HG03159 (cell line): Measurements from ENCODE around the gene AGAP1.

Source experiments
- ATAC-seq: cut with Tn5 transposase; IDR thresholded peaks from one replicate; pipeline ENCODE4 v1.9.1; 2021; ENCODE audit warnings: mild to moderate bottlenecking, moderate library complexity; ENCODE audit not compliant: unreplicated experiment

AGAP1 gene

DNA sequence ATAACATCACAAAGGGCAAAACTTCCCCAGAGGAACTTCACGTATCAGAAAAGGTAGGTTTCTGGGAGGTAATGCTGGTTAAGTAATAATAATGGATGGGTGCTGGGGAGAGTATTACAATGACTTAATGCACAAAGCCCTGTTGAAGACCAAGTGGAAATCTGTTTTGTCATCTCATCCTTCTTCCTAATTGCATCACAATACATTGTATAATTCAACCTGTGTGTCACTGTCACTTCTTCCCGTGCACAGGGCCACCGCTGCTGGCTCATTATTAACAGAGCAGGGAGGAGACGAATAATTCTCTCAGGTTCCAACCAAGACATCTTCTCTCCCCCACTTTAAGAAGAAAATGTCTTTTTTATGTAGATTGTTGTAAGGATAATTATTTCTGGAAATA is 290.9 kb downstream of the AGAP1 start:
- ATAC-seq = no peak

DNA sequence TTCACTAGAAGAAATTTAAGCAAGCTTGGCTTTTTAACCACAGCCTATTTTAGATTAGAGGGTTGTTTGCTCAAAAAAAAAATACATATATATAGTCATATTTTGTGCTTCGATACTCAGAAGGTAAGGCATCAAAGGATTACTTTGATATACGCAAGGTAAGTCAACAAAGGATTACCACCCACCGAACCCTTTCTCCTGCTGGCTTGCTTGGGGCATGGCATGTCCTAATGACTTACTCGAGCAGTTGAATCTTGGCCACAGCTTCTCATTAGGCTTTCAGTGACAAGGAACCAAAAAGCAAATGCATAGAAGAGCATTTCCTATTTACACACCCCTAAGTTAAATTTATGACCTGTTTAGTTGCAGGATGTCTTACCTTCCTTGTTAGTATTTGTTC is 295.7 kb downstream of the AGAP1 start:
- no peak for ATAC-seq

DNA sequence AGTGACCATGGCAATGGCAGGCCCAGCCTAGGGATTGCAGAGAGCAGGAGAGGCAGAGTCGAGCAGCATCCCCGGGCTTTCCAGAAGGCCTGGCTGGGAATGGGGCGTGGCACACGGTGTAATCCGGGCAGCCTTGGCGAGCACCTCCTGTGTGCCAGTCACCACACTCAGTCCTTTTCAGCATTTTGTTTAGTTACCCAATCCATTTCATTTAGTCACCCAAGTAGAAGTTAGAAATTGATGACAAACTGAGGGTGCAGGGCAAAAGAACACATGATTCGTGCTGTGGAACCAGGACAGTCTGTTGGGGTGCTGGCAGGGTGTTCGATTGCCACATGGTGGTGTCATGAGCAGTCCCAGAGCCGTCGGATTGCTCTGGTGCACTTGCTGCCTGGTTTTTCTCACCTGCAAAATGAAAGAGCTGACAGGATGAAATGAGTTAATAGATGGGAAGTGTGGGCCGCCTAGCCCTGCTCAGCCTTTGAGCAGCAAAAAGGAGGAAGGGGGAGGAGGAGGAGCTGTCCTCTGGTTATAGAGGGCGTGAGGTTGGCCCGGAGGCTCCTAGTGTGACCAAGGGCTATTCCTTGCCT is 299.4 kb downstream of the AGAP1 start:
- ATAC-seq = no peak

DNA sequence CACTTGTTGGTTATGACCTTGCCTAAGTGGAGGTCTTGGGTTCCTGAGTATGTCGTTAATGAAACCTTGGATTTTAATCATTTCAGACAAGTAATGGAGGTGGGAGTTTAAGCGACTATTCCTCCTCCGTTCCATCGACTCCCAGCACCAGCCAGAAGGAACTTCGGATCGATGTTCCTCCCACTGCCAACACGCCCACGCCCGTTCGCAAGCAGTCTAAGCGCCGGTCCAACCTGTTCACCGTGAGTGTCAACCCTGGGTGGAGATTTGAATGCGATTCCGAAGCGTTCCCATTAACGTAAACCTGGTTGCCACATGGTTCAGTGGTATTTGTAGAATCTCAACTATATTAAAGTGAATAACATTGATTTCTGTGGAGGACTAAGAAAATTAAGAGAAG is 305.4 kb downstream of the AGAP1 start:
- no peak for ATAC-seq

DNA sequence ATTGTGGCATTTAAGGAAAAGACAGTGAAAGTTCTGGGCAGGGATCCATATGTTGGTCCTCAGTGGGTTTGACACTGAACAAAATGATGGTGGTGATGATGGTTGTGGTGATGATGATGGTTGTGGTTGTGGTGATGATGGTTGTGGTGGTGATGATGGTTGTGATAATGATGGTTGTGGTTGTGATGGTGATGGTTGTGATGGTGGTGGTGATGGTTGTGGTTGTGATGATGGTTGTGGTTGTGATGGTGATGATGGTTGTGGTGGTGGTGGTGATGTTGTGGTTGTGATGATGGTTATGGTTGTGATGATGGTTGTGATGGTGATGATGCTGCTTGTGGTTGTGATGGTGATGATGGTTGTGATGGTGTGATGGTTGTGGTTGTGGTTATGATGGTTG is 308.7 kb downstream of the AGAP1 start:
- no peak for ATAC-seq

DNA sequence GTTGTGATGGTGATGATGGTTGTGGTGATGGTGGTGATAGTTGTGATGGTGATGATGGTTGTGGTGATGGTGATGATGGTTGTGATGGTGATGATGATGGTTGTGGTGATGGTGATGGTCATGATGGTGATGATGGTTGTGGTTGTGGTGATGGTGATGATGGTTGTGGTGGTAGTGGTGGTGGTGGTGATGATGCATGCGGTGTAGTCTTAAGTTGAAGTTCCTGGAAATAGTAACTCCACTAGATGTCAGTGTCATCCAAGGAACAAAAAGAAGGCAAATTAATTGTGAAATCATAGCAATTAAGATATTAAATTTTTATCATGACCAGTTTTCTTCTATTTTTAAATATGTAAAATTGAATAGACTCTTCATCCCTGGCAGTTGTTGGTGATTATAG is 309.2 kb downstream of the AGAP1 start:
- no peak for ATAC-seq

DNA sequence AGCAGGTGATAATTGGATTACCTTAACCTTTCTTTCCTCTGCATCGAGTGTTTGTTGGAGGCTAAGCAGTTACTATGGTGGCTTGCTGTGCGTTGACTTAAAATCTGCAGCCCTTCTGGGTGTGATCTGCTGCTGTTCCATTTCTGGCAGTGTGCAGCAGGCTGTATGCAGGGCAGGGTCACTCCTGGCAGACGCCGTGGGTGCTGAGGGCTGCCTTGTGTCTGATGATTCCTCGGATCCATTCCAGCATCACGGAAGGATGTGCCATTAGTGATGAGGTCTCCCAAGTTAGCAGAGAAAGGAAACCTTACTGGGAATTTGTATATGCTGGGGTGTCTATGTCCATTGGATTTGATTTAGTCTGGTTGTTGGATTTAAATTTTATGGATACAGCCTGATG is 310.8 kb downstream of the AGAP1 start:
- no peak for ATAC-seq

DNA sequence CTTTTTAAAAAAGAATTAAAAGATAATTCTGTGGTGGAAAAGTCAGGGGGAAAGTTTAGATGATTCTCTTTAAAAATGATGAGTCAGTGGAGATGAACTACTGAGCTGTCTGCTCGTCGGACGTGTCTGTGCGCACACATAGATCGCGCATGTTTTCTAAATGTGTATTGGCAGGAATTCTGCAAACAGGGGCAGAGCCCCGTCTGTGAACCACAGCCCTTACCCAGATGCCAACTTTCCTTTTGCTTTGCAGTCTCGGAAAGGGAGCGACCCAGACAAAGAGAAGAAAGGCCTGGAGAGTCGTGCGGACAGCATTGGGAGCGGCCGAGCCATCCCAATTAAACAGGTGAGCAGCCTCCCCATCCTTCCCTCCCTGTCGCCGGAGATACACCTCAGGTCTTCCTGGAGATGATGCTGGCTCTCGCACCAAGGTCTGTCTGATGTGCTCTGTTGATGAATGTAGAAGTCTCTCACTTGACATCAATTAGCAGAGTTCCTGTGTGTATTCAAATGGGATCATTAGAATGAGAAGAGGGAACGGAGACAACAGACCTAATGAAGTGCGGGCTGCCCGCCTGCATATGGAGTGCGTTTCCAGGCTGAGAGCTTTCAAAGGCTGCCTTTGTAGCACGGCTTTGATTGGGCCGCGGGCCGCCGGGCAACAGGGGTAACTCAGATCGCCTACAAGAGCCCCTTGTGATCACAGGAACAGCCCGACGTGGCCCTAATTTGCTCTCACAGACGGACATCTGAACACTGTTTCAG is 313.3 kb downstream of the AGAP1 start:
- ATAC-seq = no peak

DNA sequence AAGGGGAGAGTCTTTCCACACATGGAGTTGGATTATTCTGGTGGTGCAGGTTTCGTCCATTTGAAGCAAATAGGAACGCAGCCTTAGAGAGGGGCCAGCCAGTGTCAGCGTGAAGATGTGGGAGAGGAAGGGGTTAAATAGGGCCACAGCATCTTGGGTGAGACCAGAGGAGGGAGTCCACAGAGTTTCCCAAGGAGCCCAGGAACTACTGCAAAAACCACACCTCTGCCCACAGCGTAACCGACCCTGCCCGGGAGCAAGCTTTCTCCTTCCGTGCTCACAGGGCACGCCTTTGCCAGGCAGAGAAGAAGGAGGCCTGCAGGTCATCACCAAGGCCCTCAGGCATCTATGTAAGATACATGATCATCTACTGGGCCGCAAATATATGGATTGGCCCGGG is 314.5 kb downstream of the AGAP1 start:
- no peak for ATAC-seq

DNA sequence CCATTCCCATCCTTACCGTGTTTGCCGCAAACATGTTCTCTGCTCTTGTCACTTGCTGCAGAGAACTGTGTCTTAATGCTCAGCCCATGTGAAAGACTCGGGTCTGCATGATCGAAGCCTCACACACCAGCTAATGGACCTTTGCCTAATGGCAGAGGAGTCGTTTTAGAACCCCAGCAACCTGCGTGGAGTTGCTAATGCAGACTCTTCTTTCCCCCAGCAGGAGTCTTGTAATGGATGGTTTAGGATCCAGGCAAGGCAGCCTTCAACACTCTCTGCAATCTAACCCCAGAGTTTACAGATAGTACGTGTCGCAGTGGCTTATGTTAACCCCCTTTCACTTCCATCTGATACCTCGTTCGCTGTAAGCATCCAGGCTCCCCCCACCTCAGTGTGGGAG is 316.4 kb downstream of the AGAP1 start:
- no peak for ATAC-seq

DNA sequence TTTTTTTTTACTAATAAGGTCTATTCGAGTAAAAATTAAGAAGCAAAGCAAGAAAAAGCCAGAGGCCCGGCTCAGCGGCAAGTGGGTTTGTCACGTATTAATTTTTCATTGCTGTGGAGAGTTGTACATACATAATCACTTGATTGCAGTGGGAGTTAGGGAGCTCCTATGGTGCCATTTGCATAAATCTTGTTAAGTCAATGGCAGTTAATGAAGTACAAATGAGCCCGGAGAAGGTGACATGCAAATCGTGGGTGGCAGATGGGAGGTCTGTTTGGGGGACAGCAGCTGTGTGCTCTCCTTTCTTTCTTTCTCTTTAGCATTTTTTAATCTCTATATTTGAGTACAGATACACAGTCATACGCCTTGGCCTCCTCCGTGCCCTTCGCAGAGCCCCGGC is 317.0 kb downstream of the AGAP1 start:
- ATAC-seq = no peak

DNA sequence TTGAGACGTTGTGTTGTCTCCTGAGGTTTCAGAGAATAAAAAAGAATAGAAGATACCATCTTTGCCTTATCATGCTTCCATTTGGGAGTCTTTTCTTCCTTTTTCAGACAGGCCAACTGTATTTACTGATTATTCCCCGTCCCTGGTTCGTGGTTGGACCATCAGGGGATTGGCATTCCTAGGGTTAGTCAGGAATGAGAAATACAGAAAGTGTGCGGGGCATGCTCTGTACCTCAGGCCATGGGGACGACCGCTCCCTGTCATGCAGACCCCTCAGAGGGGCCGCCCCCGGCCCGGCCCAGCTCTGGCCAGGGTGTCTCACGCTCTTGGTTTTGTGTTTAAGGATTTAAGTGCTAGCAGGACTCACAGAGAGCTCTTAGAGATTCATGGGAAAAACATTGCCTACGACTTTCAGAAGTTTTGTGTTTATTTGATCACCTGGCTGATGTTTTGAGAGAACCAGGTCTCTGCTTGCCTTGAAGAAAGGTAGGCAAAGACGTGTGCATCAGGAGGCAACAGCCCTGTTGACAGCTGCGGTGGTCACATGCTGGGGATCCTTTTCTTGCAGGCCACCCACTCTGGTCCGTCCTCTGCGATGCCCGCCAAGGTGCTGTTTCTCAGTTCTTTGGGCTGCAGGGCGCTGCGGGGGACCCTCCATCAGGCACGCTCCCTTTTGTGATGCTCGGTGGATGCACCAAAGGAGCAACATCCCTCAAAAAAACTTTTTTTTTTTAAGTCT is 317.8 kb downstream of the AGAP1 start:
- ATAC-seq = no peak

DNA sequence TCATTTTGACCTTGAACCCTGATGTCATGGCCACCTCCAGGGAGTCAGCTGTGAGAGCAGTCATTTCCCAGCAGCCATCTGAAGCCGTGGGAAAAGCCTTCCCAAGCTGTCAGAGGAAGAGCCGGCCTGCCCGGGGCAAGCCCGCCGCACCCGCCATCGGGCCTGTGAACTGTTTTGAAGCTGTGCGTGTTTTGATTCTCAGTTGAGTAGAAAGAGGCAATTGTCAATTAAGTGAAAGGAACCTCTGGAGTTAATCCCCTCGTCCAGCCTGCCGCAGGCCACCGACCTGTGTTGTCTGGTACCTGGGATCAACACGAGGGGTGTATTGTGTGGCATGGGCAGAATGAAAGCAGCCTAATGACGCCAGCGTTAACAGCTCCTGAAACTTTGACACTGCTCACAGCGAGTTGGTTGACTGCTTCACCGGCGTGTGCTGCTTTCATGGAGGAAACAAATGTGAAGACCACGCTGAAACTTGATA is 318.4 kb downstream of the AGAP1 start:
- no peak for ATAC-seq

DNA sequence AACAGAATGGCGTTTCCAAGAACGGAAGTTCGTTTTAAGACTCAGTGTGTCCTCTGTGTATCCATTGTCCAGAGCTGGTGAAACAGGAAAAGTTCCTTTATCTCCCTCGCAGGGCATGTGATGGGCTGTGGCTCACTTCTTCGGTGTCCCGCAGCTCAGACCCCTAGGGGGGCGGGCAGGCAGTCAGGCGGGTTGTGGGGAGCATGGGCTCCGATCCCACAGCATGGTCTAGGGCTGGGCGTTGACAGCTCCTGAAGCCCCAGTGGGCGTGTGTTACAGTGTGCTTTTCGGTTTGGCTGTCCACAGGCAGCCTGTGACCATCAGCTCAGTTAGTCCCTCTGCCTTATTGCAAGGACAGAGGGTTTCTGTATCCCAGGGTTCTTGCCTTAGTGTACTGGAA is 319.6 kb downstream of the AGAP1 start:
- no peak for ATAC-seq

DNA sequence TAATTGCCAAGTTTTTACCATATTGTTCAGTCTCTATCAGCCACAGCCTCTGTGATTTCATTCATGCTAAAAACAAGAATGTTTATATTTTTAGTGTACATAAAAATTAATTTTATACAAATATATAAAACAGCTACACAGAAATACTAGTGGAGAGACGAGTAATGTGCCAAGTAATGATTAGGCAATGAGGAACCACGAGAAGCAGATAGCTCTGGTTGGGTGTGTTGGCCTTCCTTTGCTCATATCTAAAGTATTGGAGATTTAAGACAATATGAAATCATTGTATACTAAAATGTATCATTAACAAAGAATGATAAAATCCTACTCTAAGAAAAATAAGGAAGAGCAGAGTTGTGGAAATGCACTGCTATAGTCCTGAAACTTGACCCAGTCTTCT is 326.7 kb downstream of the AGAP1 start:
- ATAC-seq = no peak

DNA sequence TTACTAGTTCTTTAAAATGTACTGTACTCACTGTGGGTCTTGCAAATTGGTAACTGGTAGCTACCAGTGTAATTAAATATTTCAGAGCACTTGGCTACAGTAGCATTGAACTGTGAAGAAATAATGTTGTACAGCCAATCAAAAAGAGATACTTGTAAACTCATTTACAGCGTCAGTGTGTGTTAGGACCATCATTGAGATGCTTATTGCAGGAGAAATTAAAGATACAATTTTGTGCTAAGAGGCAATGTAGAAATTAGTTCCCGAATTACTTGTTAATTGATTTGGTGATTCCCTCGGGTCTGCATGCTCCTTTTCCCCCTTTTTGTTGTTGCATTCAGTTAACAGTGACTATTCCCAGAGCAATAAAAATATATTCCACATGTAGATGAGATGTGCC is 330.5 kb downstream of the AGAP1 start:
- no peak for ATAC-seq

DNA sequence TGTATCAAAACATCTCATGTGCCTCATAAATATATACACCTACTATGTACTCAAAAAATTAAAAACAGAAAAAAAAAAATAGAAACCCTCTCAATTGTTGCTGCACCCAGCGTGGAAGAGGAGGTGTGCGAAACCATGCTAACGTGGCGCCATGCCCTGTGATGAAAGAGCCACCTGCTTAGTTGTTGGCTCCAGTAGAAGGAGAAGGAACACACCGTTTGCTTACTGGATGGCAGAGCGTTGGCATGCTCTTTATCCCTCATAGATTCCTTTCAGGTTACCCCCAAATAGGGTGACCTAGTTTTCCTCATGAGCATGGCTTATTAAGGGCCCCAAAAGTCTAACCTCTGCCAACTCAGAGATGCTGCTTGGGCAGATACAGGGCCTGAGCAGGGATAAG is 332.1 kb downstream of the AGAP1 start:
- ATAC-seq = no peak

DNA sequence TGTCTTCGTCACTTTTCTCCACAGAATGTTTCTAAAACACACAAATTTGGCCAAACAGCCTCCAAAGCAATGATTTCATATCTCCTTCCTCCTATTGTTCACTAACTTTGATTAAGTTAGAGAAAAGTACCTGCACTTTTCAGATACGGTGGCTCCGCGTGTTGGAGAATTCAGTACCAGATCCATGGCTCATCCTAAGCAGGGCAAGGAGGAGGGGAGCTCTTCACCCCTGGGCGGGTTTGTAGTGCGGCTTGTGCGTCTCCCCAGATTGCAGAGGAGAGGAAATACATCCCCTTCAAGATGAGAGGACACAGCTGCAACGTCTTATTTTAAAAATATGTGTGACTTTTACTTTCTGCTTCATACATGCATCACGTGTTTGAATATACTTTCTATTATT is 333.0 kb downstream of the AGAP1 start:
- ATAC-seq = no peak

DNA sequence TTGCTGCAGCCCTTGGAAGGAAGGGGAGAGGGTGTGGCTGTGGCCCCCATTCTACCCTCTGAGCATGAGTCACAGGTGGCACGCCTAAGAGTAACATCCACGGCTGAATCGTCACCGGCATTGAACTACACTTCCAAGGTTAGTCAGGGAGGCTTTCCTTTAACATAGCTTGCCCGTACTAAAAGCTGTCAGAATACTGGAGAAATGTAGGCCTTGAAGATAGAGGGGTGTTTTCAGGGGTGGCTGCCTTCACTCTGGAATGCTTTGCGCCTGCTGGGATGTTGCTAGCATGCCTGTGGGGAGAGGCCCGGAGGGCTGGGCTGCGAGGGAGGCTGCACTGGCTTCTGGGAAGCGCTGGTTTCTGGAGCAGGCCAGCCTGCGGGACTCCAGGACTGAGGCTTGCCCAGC is 333.7 kb downstream of the AGAP1 start:
- ATAC-seq = no peak

DNA sequence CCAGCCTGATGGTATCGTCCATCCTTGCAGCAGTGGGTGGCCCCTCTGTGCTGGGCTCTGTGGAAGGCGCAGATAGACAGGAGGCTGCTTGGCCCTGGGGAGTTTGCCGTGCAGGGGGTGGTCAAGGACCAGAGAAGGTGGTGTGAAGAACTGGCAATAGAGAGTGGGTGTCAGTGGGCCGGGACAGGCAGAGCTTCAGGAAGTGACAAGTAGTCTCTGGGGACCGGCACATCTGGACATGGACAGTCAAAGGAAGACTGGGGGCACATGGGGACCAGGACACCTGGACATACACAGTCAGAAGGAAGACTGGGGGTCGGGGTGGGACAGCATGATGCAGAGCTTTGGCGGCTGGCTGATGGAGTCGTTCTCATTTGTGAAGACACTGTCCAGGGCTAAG is 335.9 kb downstream of the AGAP1 start:
- no peak for ATAC-seq

DNA sequence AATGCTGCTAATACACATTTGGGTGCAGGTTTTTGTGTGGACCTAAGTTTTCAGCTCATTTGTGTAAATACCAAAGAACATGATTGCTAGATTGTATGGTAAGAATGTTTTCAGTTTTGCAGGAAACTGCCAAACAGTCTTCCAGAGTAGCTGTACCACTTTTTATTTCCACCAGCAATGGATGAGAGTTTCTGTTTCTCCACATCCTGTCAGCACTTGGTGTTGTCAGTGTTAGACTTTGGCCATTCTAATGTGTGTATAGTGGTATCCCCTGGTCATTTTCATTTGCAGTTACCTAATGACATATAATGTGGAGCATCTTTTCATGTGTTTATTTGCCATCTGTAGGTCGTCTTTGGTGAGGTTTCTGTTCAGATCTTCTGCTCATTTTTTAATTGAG is 337.9 kb downstream of the AGAP1 start:
- no peak for ATAC-seq

DNA sequence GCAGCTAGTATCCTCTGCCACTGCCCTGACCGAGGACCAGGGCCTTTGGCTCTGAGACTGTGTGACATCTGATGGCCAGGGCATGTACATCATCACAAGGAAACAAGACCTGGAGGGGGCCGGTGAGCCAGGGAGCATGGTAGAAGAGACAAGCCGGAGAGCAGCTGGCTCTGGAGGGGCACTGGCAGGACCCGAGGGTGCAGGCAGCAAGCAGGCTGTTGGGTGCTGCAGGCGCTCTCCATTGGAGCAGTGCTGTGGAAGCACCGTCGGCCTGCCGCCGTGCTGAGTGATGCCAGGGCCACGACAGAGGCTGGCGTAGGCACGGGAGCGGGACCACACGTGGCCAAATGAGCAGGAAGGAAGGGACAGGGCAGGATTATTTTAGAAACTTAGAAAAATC is 339.1 kb downstream of the AGAP1 start:
- ATAC-seq = no peak
